NT2/D1 (cell line): ENCODE data around the gene ZNF341.

Experiments
- SUZ12 ChIP-seq: IDR thresholded peaks from 2 replicates; pipeline ENCODE4 v1.6.1; 2011; ENCODE audit not compliant: insufficient read length, insufficient read depth; ENCODE audit errors: extremely low read depth
- YY1 ChIP-seq: IDR thresholded peaks from 2 replicates; pipeline ENCODE4 v1.6.1; 2011; ENCODE audit not compliant: insufficient read length, insufficient read depth
- ZNF274 ChIP-seq: IDR thresholded peaks from 2 replicates; pipeline ENCODE4 v1.6.1; 2011; ENCODE audit warnings: mild to moderate bottlenecking, low read depth, low read length

GRCh38 chr20:33772439-33772838 lies 40.6 kb downstream of the ZNF341 start:
- TF ChIP-seq SUZ12: no peak
- no peak for TF ChIP-seq ZNF274
- TF ChIP-seq YY1: no peak
